ENCODE measurements around the gene CLDN7.

Gene CLDN7

GRCh38 chr17:7220593-7221277, 41.5 kb downstream of the CLDN7 start:
- Mint-ChIP-seq H3K36me3 (peaks cover 31% of the 10 kb centered on the region), H3K27me3 (peaks cover 13% of the 10 kb centered on the region), H3K9me3 (no peaks in the 10 kb centered on the region), H3K4me1 (peaks cover 55% of the 10 kb centered on the region), H3K27ac (peak overlapping the region; percentile 90), H3K4me3 (peak overlapping the region; percentile 94)
- peak; percentile 77 for DNase-seq
- CTCF ChIA-PET: interaction anchor here (0.7 to 4.5 kb wide), 10 partner anchors 10 to 109 kb away, joined by 3 to 34 read pairs (median 4); partner anchors contain the start of genes GABARAP and PHF23

DNA sequence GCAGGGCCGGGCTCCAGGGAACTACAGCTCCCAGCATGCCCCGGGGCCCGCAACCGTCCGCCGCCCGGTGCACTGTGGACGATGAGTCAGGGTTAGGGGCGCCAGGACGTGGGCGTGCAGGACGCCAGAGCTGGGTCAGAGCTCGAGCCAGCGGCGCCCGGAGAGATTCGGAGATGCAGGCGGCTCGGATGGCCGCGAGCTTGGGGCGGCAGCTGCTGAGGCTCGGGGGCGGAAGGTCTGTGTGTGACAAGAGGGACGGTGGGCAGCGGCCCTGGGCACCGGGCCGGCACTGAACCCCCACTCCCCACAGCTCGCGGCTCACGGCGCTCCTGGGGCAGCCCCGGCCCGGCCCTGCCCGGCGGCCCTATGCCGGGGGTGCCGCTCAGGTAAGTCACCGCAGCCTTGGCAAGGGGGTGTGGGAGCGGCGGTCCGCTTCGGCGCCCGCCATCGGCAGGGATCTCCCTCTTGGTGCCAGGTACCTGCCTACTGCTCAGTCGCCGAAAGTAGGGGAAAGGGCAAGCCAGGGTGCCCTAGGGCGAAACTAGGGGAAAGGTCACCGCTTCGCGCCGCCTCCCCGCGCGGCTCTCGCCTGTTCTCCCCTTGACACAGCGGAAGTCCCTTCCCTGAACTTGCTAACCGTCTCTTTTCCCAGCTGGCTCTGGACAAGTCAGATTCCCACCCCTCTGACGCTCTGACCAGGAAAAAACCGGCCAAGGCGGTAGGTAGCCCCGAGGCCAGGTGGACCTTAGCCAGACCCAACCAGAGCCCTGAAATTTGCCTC, 42.3 kb downstream of the CLDN7 start, which contains the start of the genes ACADVL and DLG4:
Gene ACADVL, plus strand, starts transcription at position 127 of the 781 bp plus-strand sequence. Its CDS starts 47 bp downstream, at position 174.
Gene DLG4, minus strand, starts transcription at position 25 of the 781 bp plus-strand sequence.
- CTCF ChIA-PET: interaction anchor here (1.0 to 4.5 kb wide), 7 partner anchors 10 to 76 kb away, joined by 3 to 34 read pairs (median 5); partner anchors contain the start of genes GABARAP and PHF23
- DNase-seq: peak; percentile 86
- Mint-ChIP-seq H3K27ac (peak within 1 kb of the TSS; percentile 90), H3K4me3 (peak within 1 kb of the TSS; percentile 94), H3K4me1 (peaks cover 62% of the 10 kb centered on the region), H3K27me3 (peaks cover 13% of the 10 kb centered on the region), H3K36me3 (peaks cover 30% of the 10 kb centered on the region), H3K9me3 (no peaks in the 10 kb centered on the region)

- Mint-ChIP-seq H3K4me3 (peak overlapping the region; percentile 94), H3K4me1 (peaks cover 69% of the 10 kb centered on the region), H3K9me3 (no peaks in the 10 kb centered on the region), H3K27me3 (peaks cover 14% of the 10 kb centered on the region), H3K36me3 (peaks cover 27% of the 10 kb centered on the region), H3K27ac (peak overlapping the region; percentile 90)
- no peak for DNase-seq
- CTCF ChIA-PET: interaction anchor here (2.9 to 4.5 kb wide), 2 partner anchors 22 to 77 kb away, joined by 17 to 34 read pairs; partner anchors contain the start of gene GABARAP
Measured at GRCh38 chr17:7219229-7219811, 43.0 kb downstream of the CLDN7 start.

DNA sequence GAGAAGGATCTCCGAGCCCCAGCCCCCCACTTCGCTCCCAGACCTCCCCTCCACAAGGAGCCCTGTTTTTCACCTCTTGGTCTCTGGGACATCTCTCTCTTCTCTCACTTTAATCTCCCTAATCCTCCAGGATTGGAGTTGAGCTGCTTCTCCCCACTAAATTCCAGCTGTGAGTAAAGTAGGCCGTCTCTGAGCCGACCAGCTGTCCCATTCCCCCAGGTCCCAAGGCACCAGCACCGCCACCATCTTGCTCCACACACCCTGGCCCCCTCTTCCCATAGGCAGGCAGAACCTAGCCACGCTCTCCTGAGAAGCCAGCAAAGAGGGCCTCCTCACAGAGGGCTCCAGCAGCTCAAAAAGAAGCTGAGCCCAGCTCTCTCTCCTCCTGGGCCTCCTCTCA, 43.5 kb downstream of the CLDN7 start:
- CTCF ChIA-PET: interaction anchor here (2.9 to 4.5 kb wide), 2 partner anchors 23 to 78 kb away, joined by 17 to 34 read pairs; partner anchors contain the start of gene GABARAP
- no peak for DNase-seq
- Mint-ChIP-seq H3K9me3 (no peaks in the 10 kb centered on the region), H3K27ac (peak overlapping the region; percentile 45), H3K36me3 (peaks cover 23% of the 10 kb centered on the region), H3K27me3 (peaks cover 20% of the 10 kb centered on the region), H3K4me1 (peaks cover 75% of the 10 kb centered on the region), H3K4me3 (peak overlapping the region; percentile 94)

DNA sequence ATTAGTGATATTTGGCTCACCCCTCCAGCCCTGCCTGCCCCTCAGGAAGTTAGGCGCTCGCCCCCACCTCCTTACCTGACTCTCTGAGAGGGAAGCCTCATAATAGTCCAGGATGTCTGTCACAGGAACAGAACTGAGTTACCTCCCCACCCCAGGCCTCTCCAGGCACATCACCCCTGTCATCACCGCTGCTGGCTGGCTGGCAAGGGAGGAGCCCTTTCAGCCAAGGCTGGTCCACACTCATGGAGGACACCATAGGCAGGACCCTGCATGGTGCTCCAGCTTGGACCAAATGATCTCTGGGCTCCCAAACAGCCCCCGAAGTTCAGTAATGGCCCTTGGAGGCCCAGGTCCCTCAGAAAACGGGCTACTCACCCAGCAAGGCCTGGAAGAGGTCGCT, 44.1 kb downstream of the CLDN7 start:
- CTCF ChIA-PET: interaction anchor here (4.5 kb wide), 1 partner anchor 78 kb away, joined by 34 read pairs; no protein-coding TSS in a partner anchor
- peak overlapping the region; percentile 72 for H3K4me3 Mint-ChIP-seq
- no peak for DNase-seq
- H3K4me1 Mint-ChIP-seq: peaks cover 80% of the 10 kb centered on the region
- H3K27me3 Mint-ChIP-seq: peaks cover 26% of the 10 kb centered on the region
- no peaks in the 10 kb centered on the region for H3K9me3 Mint-ChIP-seq
- H3K36me3 Mint-ChIP-seq: peaks cover 17% of the 10 kb centered on the region
- peak overlapping the region; percentile 74 for H3K27ac Mint-ChIP-seq

DNA sequence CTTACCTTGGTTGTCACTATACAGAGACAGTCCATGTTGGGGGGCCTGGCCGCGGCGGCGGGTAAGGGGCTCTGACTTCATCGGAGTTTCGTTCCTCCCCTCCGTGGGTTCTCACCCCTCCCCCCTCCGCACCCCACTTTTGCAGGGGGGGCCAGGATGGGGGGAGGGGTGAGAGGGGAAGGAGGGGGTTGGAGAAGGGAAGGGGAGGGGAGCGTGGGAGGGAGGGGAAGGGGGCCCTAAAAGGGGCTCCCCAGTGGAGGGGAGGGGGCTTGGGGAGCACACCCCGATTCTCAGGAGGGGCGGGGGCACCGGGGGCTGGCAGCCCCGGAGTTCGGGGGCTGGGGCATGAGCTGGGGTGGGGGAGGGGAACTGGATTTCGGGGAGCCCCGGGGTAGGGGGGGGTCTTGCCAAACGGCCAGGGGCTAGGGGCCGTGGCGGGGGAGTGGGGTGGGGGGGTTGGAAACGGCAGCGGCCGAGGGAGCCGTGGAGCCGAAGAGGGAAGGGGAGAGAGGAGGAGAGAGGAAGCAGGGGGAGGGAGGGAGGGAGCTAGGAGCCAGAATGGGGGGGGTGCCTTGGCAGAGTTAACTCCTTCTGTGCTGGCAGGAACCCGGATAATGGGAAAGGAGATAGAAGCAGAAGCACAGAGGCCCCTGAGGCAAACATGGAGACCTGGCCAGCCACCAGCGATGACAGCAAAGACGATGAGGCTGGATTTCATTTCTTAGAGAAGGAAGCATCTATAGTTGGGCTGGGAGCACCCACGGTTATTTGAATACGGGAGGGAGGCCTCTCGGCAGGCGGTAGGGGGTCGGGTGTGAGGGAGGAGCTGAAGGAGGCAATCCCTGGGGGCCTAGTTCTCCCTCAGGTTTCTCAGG, 44.9 kb downstream of the CLDN7 start:
- H3K36me3 Mint-ChIP-seq: peaks cover 10% of the 10 kb centered on the region
- CTCF ChIA-PET: no interaction called here
- peak overlapping the region; percentile 72 for H3K4me3 Mint-ChIP-seq
- peaks cover 82% of the 10 kb centered on the region for H3K4me1 Mint-ChIP-seq
- peaks cover 29% of the 10 kb centered on the region for H3K27me3 Mint-ChIP-seq
- peak overlapping the region; percentile 74 for H3K27ac Mint-ChIP-seq
- DNase-seq: peak; percentile 45
- H3K9me3 Mint-ChIP-seq: no peaks in the 10 kb centered on the region

- CTCF ChIA-PET: no interaction called here
- Mint-ChIP-seq H3K27ac (no peak overlapping the region), H3K27me3 (peaks cover 36% of the 10 kb centered on the region), H3K36me3 (peaks cover 6% of the 10 kb centered on the region), H3K9me3 (no peaks in the 10 kb centered on the region), H3K4me1 (peaks cover 77% of the 10 kb centered on the region), H3K4me3 (peak overlapping the region; percentile 49)
- no peak for DNase-seq
Measured at GRCh38 chr17:7216242-7217112, 45.8 kb downstream of the CLDN7 start.

DNA sequence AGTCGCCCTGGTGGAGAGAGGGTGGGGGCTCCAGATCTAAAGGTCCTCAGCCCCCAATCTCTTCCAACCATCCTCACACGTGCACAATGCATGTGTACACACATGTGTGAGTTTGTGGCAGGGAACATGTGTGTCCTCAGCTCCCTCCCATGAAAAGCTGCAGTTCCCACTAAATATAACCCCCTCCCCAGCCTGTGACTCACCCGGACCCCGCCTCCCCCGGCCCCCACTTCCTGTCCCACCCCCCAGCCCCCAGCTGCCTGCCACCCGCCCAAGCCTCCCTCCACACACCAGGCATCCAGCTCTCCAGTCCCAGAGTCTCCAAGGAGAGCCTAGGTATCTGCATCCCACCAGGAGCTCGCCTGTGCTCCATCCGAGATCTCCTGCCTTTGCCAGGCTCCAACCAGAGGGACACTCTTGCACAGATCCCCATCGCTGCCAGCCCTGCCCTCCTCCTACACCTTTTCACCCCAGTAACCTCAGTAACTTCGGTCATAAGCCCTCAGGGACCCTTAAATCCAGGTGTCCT, 46.6 kb downstream of the CLDN7 start:
- CTCF ChIA-PET: no interaction called here
- peaks cover 42% of the 10 kb centered on the region for H3K27me3 Mint-ChIP-seq
- peaks cover 2% of the 10 kb centered on the region for H3K36me3 Mint-ChIP-seq
- H3K4me3 Mint-ChIP-seq: peak overlapping the region; percentile 83
- no peak overlapping the region for H3K27ac Mint-ChIP-seq
- H3K9me3 Mint-ChIP-seq: no peaks in the 10 kb centered on the region
- peaks cover 70% of the 10 kb centered on the region for H3K4me1 Mint-ChIP-seq
- DNase-seq: no peak

DNA sequence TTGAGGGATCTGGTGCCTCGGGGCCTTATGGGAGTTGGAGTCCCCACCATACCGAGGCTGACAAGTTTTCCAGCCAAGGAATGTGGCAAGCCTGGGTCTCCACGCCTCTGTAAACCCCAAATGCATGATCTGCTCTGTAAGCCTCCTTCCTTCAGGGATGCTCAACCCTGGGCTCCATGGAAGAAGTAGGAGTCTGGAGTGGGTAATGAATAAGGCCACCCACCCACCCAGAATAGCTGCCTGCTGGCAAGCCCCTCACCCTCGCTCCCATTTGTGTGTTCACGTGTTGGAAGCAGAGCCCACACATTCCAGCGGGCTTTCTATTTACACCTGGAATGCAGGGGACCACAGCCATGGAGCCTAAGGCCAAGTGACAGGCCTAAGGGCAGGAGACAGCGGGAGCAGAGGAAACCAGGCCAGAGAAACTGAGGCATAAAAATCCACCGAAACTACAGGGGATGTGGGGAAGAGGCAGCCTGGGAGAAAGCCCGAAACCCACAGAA, 47.1 kb downstream of the CLDN7 start:
- Mint-ChIP-seq H3K4me1 (peaks cover 64% of the 10 kb centered on the region), H3K4me3 (peak overlapping the region; percentile 83), H3K27me3 (peaks cover 47% of the 10 kb centered on the region), H3K27ac (peak overlapping the region; percentile 92), H3K36me3 (peaks cover 2% of the 10 kb centered on the region), H3K9me3 (no peaks in the 10 kb centered on the region)
- DNase-seq: no peak
- CTCF ChIA-PET: no interaction called here

- peaks cover 60% of the 10 kb centered on the region for H3K4me1 Mint-ChIP-seq
- DNase-seq: peak; percentile 99
- CTCF ChIA-PET: interaction anchor here (0.8 to 1.0 kb wide), 2 partner anchors 20 to 79 kb away, joined by 3 to 4 read pairs; partner anchors contain the start of gene DVL2
- H3K36me3 Mint-ChIP-seq: peaks cover under 1% of the 10 kb centered on the region
- no peaks in the 10 kb centered on the region for H3K9me3 Mint-ChIP-seq
- H3K27ac Mint-ChIP-seq: peak overlapping the region; percentile 92
- H3K4me3 Mint-ChIP-seq: peak overlapping the region; percentile 83
- H3K27me3 Mint-ChIP-seq: peaks cover 52% of the 10 kb centered on the region
Measured at GRCh38 chr17:7214300-7215135, 47.8 kb downstream of the CLDN7 start.

- H3K36me3 Mint-ChIP-seq: no peaks in the 10 kb centered on the region
- H3K4me1 Mint-ChIP-seq: peaks cover 54% of the 10 kb centered on the region
- peak overlapping the region; percentile 83 for H3K4me3 Mint-ChIP-seq
- CTCF ChIA-PET: interaction anchor here (0.8 to 1.0 kb wide), 2 partner anchors 20 to 78 kb away, joined by 3 to 4 read pairs; partner anchors contain the start of gene DVL2
- H3K27me3 Mint-ChIP-seq: peaks cover 55% of the 10 kb centered on the region
- no peak for DNase-seq
- peak overlapping the region; percentile 92 for H3K27ac Mint-ChIP-seq
- H3K9me3 Mint-ChIP-seq: no peaks in the 10 kb centered on the region
Measured at GRCh38 chr17:7213895-7214299, 48.4 kb downstream of the CLDN7 start.

Measured in activated naive CD4-positive, alpha-beta T cell treated with anti-CD3 and anti-CD28 coated beads, Interleukin-2, amount 10 ng/mL, durations not matched to agents 7 days and 5 days (primary cell).